GM19397 (cell line): ENCODE data around the gene AJM1.
"Not testable (repeated sequence)": the region's sequence is repeated elsewhere in the genome, so short reads cannot be mapped to it uniquely, and the experiment has no call there.

ENCODE experiments used
- ATAC-seq: cut with Tn5 transposase; IDR thresholded peaks from one replicate; pipeline ENCODE4 v1.9.1; 2021; ENCODE audit warnings: mild to moderate bottlenecking, moderate library complexity; ENCODE audit not compliant: unreplicated experiment

AJM1 gene

DNA sequence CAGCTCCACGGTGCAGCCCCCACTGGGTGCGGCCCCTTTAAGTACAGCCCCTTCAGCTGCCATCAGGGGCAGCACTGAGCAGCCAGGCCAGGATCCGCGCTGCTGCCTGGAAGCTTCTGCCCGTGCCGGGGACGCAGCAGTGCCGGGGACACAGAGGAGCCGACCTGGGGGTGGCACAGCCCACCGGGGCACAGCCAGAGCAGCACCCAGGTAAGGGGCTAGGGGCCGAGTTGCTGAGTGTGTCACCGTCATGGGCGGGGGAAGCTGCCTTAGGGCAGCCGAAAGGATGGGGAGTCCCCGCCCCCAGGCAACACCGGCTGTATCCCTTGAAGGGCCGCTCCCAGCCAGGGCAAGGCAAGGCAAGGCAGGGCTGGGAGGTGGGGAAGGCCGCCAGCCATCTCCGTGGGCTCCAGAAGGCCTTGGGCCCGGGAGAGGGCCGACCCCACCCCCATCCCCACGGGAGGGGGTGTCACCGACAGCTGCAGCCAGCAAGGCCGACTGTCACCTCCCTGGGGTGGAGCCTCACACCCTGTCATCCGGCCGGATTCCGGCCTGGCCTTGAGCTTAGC is at the start of gene AJM1:
Gene AJM1 (plus strand): TSS at position 99 of the 569 bp plus-strand sequence. CDS start 1,937 bp downstream, outside the sequence.
- peak; percentile 62 for ATAC-seq

DNA sequence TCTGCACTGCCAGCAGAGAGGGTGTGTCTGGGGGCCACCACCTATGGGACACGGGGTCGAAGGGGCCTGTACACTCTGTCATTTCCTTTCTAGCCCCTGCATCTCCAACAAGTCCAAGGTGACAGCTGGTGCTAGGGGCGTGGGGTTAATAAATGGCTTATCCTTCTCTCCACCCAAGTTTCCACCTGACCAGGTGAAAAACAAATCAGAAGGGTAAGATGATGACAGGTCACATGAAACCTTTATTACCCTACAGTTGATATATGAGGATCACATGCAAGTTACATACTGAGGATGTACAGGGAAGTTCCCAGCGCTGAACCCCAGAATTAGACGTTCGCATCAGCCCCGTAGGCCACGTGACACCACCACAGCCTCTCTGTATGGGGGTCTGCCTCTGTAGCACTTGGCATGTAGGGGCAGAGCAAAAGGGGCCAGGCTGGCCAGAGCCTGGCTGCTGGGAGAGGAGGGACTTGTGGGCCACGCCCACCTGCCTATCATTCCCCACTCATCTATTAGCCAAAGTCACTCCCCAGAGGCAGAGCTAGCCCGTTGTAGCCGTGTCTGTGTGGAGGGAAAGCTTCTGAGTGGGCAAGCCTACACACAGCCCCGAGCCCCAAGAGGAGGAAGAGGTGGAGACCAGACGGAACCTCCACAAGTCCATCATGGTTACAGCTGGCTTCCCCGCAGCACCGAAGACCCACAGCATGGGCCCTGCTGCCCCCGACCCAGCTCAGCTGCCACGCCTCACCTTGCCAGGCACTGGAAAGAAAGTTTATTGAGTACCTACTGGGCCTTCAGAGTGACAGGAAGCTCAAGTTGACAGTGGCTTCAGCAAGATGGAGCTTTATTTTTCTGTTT is 49.0 kb upstream of the AJM1 start:
- no peak for ATAC-seq

GRCh38 chr9:136794281-136794999 is 47.8 kb upstream of the AJM1 start:
- no peak for ATAC-seq

DNA sequence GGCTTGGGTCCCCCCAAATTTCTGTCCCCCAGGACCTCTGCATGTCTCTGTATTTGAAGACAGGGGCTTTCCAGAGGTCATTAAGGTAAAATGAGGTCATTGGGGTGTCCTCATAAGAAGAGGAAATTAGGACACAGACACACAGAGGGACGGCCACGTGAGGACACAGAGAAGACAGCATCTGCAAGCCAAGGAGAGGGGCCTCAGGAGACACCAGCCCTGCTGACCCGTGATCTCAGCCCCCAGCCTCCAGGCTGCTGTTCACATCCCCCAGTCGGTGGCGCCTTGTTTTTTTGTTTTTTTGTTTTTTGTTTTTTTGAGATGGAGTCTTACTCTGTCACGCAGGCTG is 47.3 kb upstream of the AJM1 start:
- no peak for ATAC-seq

- ATAC-seq, result no peak
Observed at GRCh38 chr9:136796238-136796774, 46.0 kb upstream of the AJM1 start, which contains the start of gene CCDC183. Gene CCDC183 (plus strand): TSS chr9:136796338. CDS start chr9:136796398, 60 bp downstream.

DNA sequence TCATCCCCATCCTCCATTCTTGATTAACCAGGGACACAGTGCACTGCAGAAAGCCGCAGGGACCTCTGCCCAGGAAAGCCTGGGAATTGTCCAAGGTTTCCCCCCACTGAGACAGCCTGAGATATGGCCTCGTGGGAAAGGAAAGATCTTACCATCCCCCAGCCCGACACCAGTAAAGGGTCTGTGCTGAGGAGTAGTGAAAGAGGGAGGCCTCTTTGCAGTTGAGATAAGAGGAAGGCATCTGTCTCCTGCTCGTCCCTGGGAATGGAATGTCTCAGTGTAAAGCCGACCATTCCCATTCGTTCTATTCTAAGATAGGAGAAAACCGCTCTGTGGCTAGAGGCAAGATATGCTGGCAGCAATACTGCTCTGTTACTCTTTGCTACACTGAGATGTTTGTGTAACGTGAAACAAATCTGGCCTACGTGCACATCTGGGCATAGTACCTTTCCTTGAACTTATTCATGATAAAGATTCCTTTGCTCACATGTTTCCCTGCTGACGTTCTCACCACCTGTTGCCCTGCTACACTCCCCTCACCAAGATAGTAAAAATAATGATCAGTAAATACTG is 45.4 kb upstream of the AJM1 start:
- ATAC-seq, result not testable (repeated sequence)

DNA sequence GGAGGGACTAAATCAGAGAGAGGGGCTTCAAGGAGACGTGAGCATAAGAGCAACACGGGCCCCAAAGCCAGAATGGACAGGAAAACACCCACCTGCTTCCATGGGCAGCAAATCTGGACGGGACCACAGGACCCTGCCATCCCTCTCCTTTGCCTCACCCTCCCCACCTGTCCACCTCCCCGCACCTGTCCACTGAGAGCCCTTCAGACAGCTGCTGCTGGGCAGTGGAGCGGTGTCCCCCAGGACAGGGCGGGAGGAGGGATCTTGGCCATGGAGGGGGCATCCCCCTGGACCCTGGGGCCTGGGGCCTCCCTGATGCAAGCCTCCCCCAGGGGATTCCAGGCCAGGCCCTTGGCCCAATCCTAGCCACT is 43.6 kb upstream of the AJM1 start:
- ATAC-seq, result no peak

DNA sequence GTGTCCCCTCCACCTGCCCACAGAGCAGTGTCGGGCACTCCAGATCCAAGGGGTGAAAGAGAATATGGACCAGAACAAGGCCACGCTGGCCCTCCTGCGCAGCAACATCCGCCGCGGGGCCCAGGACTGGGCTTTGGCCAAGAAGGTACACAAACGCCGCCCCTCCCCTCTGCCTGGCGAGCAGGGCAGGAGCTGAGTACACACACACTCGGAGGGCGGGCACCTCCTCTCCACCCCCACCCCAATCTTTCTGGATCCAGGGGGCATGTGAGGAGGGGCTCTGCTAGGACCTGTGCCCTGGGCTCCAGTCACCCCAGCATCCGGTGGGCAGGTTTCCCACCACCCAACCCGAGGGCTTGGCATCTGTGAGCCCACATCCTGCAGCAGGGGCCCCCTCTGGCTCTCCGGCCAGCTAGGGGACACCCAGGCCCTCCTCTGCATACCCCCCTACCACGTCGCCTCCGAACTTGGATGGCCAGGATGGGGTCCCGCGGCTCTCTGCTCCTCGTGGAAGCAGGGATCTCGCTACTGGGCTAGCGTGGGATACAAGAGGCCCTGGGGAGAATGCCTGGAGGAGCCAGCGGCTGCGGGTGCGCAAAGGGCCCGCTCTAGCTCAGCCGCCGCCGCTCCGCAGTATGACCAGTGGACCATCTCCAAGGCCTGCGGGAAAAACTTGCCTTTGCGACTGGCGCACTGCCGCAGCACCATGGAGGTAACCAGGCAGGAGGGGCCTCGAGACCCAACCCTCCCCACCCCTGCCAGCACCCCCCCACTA is 43.0 kb upstream of the AJM1 start:
- no peak for ATAC-seq

DNA sequence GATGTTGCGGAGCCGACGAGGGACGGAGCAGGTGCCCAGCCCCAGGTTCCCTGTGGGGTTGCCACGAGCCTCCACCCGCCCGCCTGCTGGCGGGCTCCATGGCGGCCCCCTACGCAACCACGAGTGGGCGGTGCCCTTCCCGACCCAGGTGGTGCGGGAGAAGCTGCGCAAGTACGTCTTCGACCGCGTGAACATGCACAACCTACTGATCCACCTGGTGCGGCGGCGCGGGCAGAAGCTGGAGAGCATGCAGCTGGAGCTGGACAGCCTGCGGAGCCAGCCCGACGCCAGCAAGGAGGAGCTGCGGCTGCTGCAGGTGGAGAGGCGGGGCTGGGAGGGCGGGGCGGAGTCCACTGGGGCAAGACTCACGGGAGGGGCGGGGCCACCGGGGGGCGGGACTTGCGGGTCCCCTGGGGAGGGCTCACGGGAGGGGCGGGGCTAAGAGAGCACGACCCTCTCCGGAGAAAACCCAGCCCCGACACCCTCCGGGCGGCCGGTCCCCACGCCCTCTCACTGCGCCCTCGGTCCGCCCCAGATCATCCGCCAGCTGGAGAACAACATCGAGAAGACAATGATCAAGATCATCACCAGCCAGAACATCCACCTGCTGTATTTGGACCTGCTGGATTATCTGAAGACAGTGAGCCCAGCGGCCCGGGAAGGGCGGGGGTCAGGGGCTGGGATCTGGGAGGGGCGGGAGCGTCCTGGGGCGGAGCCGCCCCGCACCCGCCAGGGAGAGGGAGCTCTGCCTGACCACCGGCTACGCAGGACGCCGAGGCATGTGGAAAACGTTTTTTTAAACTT is 42.2 kb upstream of the AJM1 start:
- no peak for ATAC-seq

DNA sequence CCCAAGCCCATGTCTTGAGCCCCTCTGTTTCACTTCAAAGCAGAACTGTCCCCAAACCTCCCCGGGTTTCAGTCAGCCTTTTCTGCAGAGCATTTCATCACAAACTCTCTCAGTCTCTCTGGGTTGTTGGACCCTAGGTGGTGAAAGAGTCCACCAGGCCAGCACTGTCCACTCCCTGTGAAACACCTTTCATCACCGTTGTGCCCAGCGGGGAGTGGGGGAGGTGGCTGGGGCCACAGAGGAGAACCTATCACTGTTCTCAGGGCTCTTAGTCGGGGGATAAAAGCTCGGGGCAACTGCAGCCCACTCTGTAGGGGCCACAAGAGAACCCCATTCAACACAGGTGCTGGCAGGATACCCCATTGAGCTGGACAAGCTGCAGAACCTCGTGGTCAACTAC is 40.0 kb upstream of the AJM1 start:
- ATAC-seq, result no peak

- ATAC-seq, result not testable (repeated sequence)
Observed at GRCh38 chr9:136803009-136803550, 39.2 kb upstream of the AJM1 start.

- ATAC-seq, result no peak
Observed at GRCh38 chr9:136803551-136804508, 38.4 kb upstream of the AJM1 start.

DNA sequence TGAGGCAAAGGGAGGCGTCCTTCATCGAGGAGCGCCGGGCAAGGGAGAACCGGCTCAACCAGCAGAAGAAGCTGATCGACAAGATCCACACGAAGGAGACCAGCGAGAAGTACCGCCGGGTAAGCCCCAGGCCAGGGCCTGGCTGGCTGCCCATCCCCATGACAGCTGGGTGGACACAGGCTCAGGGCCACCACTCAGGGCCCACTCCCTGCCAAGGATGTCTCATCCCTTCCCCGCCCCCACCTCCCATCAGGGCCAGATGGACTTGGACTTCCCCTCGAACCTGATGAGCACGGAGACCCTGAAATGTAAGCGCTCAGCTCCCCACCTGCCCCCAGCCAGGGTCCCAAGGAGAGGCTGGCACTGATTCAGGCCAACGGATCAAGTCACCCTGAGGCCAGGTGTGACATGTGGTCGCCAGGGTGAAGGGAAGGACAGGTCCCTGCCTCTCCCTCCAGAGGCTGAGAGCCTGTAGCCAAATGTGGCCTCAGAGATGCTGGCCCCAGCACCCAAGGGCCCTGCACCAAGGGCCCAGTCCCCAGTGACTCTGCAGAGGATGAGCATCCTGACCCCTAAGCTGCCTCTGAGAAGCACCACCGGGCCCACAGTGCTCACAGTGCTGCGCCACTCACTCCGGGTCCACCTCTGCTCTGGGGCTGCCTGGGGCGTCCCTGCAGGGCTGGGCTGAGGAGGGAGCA is 37.6 kb upstream of the AJM1 start:
- ATAC-seq, result no peak

- no peak for ATAC-seq
Observed at GRCh38 chr9:136805207-136805740, 37.0 kb upstream of the AJM1 start.

DNA sequence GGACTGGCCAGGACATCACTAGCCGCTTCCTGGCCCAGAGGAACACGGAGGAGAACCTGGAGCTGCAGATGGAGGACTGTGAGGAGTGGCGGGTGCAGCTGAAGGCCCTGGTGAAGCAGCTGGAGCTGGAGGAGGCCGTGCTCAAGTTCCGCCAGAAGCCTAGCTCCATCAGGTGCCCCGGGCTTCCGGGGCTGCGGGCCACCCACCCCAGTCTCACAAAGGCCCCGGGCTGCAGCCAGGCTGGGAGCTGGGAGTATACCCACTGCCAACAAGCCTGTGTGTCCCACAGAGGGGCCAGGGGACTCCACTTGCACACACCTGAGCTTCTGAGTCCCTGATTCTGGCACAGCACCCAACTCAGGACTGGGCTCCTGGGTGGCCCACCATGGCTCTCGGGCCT is 36.2 kb upstream of the AJM1 start:
- ATAC-seq, result no peak

- no peak for ATAC-seq
Observed at GRCh38 chr9:136806631-136807201, 35.6 kb upstream of the AJM1 start.
